Measurements from ENCODE around the gene CECR2. TPM values are rescaled to one million over a fixed set of nuclear protein-coding genes. Genes with fewer than 3 reads are reported as not detected.

Gene CECR2
- total and polyA plus RNA-seq, 2 of the 8 experiments (the other 6 are each of a cell fraction or from before 2014, with no cell fraction given): 18.3 to 123 TPM

- H2BK5ac ChIP-seq (ENCODE audit: low read depth, low read length): no peak overlapping the region
- H2BK15ac ChIP-seq (ENCODE audit: low read length): no peak overlapping the region
- H3K9ac ChIP-seq (replicated peaks in 1 of 4; ENCODE audit: extremely low read depth in 1 of 4, low read depth in 3 of 4, low read length in 3 of 4): no peak overlapping the region
- H3K27ac ChIP-seq (ENCODE audit: low read depth, low read length): no peak overlapping the region
- H2AK5ac ChIP-seq (ENCODE audit: low read depth, low read length): no peak overlapping the region
- H3K56ac ChIP-seq (replicated peaks; ENCODE audit: insufficient read length, low read depth, low read length): no peak overlapping the region
- WGBS, 2 experiments (ENCODE audit: extremely low coverage in 1 of 2, insufficient coverage in 1 of 2, insufficient read length in 1 of 2, insufficient replicate concordance in 2 of 2, low coverage in 1 of 2, low lambda C conversion rate in 2 of 2, missing lambda C conversion rate in 1 of 2): 84% methylated on average over 6 of the region's 6 CpGs; no CpG with 5 or more reads in 1 of the 2 experiments
- no peak overlapping the region for H2BK12ac ChIP-seq (ENCODE audit: low read depth, low read length)
- TF ChIP-seq TCF12 (IDR thresholded peaks at IDR 0.05; ENCODE audit: low read depth, low read length) (no peak), PHF8 (conservative IDR thresholded peaks at IDR 0.05; ENCODE audit: low read depth, low read length) (no peak)
- ChIA-PET CTCF (ENCODE audit: partially characterized antibody) (interaction anchor here (1.7 kb wide), 1 partner anchor 13 kb away, joined by 8 read pairs; no protein-coding TSS in a partner anchor), POLR2A (ENCODE audit: partially characterized antibody) (interaction anchor here (0.6 to 0.9 kb wide), 3 partner anchors 12 to 209 kb away, joined by 3 to 4 read pairs (median 3); no protein-coding TSS in a partner anchor)
- no peak overlapping the region for H2BK120ac ChIP-seq (replicated peaks; ENCODE audit: low read depth, low read length)
- H3K4me2 ChIP-seq (ENCODE audit: insufficient read depth in 1 of 2, low read depth in 2 of 2, low read length in 2 of 2): no peak overlapping the region
- H3K4ac ChIP-seq (replicated peaks; ENCODE audit: insufficient read length, low read depth, low read length): no peak overlapping the region
- no peak overlapping the region for H3K4me3 ChIP-seq (ENCODE audit: extremely low read depth in 1 of 4, insufficient read depth in 2 of 4, low read depth in 3 of 4, low read length in 4 of 4)
- H3K9me3 ChIP-seq (ENCODE audit: insufficient read depth in 2 of 2, low read depth in 1 of 2, low read length in 1 of 2): no peaks in the 10 kb centered on the region
- no peak for FAIRE-seq
- H2AFZ ChIP-seq (ENCODE audit: low read length): no peak overlapping the region
- H3K27me3 ChIP-seq (replicated peaks in 1 of 4; ENCODE audit: control insufficient read depth in 3 of 4, extremely low read depth in 1 of 4, insufficient read depth in 3 of 4, low read length in 3 of 4): no peaks in the 10 kb centered on the region
- no peak overlapping the region for H4K91ac ChIP-seq (replicated peaks; ENCODE audit: insufficient read length, low read length)
- H3K23me2 ChIP-seq (ENCODE audit: low read depth, low read length): no peaks in the 10 kb centered on the region
- no peak overlapping the region for H2BK20ac ChIP-seq (ENCODE audit: low read length)
- H4K20me1 ChIP-seq (replicated peaks in 1 of 2; ENCODE audit: control insufficient read depth in 1 of 2, insufficient read depth in 2 of 2, low read length in 2 of 2): peaks cover 8 to 16% of the 10 kb centered on the region in 2 experiments
- H3K4me1 ChIP-seq (replicated peaks in 1 of 4; ENCODE audit: control insufficient read depth in 3 of 4, insufficient read depth in 4 of 4, low read length in 3 of 4): peaks cover 0 to 6% (median 4%) of the 10 kb centered on the region in 4 experiments; a peak in 5 of 7 replicates
- no peak overlapping the region for H3K23ac ChIP-seq (ENCODE audit: insufficient read length)
- peaks cover 7% of the 10 kb centered on the region for H3K79me1 ChIP-seq (ENCODE audit: low read depth, low read length)
- no peak for DNase-seq (ENCODE audit: low read depth in 1 of 2, low spot score in 2 of 2)
- H3K18ac ChIP-seq (ENCODE audit: extremely low read depth, low read length): no peak overlapping the region
- no peak overlapping the region for H4K5ac ChIP-seq (ENCODE audit: insufficient read length, low read depth, low read length)
- peaks cover under 1 to 15% (median 1%) of the 10 kb centered on the region in 4 experiments; a peak in 5 of 8 replicates for H3K36me3 ChIP-seq (ENCODE audit: control insufficient read depth in 2 of 4, insufficient read depth in 4 of 4, low read length in 3 of 4)
- no peak overlapping the region for H4K8ac ChIP-seq (ENCODE audit: extremely low read depth, insufficient read depth, low read length)
- peaks cover 0 to 96% of the 10 kb centered on the region in 2 experiments; a peak in 3 of 4 replicates for H3K79me2 ChIP-seq (ENCODE audit: control insufficient read depth in 1 of 2, insufficient read depth in 2 of 2, low read length in 2 of 2)
- H3K14ac ChIP-seq (ENCODE audit: insufficient read length): no peak overlapping the region
These were observed 119.8 kb downstream of the CECR2 start for GRCh38 chr22:17489101-17489500.
